ENCODE data around the gene HPS4.

DNA sequence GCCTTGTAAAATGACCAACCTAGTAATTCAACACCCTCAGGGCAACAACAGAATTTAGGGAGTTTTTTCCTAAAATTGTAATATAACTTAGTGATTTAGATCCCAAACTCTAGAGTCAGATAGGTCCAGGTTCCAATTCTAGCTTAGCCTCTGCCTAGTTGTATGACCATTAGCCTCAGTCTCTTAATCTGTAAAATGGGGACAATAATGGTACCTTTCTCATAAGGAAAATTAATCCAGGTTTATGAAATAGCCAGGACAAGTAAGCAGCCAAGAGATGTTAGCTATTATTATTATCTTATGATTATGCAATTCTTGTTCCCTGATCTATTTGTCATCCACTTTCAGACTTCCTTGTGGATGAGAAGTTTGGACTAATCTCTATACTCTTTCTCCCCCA is 24.6 kb upstream of the HPS4 start:
- no peak for TF ChIP-seq CHD4 (IDR thresholded peaks at IDR 0.05; ENCODE audit: borderline replicate concordance)
- TF ChIP-seq RFX5 (IDR thresholded peaks at IDR 0.05) = no peak
- TF ChIP-seq, protein P1, sequence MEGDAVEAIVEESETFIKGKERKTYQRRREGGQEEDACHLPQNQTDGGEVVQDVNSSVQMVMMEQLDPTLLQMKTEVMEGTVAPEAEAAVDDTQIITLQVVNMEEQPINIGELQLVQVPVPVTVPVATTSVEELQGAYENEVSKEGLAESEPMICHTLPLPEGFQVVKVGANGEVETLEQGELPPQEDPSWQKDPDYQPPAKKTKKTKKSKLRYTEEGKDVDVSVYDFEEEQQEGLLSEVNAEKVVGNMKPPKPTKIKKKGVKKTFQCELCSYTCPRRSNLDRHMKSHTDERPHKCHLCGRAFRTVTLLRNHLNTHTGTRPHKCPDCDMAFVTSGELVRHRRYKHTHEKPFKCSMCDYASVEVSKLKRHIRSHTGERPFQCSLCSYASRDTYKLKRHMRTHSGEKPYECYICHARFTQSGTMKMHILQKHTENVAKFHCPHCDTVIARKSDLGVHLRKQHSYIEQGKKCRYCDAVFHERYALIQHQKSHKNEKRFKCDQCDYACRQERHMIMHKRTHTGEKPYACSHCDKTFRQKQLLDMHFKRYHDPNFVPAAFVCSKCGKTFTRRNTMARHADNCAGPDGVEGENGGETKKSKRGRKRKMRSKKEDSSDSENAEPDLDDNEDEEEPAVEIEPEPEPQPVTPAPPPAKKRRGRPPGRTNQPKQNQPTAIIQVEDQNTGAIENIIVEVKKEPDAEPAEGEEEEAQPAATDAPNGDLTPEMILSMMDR (IDR thresholded peaks at IDR 0.05) = no peak
- no peak for TF ChIP-seq ZFP36 (IDR thresholded peaks at IDR 0.05; ENCODE audit: borderline replicate concordance, partially characterized antibody)
- no peak for TF ChIP-seq ELK1 (IDR thresholded peaks at IDR 0.05; ENCODE audit: low read depth, low read length)
- TF ChIP-seq CBX2 (IDR thresholded peaks at IDR 0.05; ENCODE audit: borderline replicate concordance, low read depth) = no peak
- TF ChIP-seq, protein P2, sequence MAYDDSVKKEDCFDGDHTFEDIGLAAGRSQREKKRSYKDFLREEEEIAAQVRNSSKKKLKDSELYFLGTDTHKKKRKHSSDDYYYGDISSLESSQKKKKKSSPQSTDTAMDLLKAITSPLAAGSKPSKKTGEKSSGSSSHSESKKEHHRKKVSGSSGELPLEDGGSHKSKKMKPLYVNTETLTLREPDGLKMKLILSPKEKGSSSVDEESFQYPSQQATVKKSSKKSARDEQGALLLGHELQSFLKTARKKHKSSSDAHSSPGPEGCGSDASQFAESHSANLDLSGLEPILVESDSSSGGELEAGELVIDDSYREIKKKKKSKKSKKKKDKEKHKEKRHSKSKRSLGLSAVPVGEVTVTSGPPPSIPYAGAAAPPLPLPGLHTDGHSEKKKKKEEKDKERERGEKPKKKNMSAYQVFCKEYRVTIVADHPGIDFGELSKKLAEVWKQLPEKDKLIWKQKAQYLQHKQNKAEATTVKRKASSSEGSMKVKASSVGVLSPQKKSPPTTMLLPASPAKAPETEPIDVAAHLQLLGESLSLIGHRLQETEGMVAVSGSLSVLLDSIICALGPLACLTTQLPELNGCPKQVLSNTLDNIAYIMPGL (CRISPR knock-in tag; IDR thresholded peaks at IDR 0.05; ENCODE audit: borderline replicate concordance) = no peak
- no peak for TF ChIP-seq EP300 (IDR thresholded peaks at IDR 0.05)

Data from A549 (cell line).